Osteoblast (primary cell): ENCODE data around the gene PRDM5. TPM values are rescaled to one million over a fixed set of nuclear protein-coding genes. Genes with fewer than 3 reads are reported as not detected.

Experiments used
- DNase-seq: peaks from one replicate; pipeline ENCODE4 v3.0.0; 2011; ENCODE audit warnings: low spot score, mixed read lengths; ENCODE audit not compliant: insufficient read length; ENCODE audit errors: missing footprints
- H2AFZ ChIP-seq: 2 replicates; pipeline ENCODE4 v1.6.0; 2011; ENCODE audit warnings: mild to moderate bottlenecking, low read length
- H3K27ac ChIP-seq: 2 replicates; pipeline ENCODE4 v1.5.1; 2011; ENCODE audit warnings: mild to moderate bottlenecking, low read depth, low read length, moderate library complexity
- H3K27me3 ChIP-seq: 2 replicates; pipeline ENCODE4 v1.6.0; 2012; ENCODE audit warnings: mild to moderate bottlenecking, control low read depth, inconsistent platforms, low read length, moderate library complexity; ENCODE audit not compliant: insufficient read depth
- H3K36me3 ChIP-seq: 2 replicates; pipeline ENCODE4 v1.5.1; 2011; ENCODE audit warnings: mild to moderate bottlenecking, low read length, control low read depth, moderate library complexity; ENCODE audit not compliant: insufficient read depth
- H3K4me1 ChIP-seq: 2 replicates; pipeline ENCODE4 v1.5.1; 2011; ENCODE audit warnings: mild to moderate bottlenecking, low read length, control low read depth, moderate library complexity; ENCODE audit not compliant: insufficient read depth
- H3K4me2 ChIP-seq: 2 replicates; pipeline ENCODE4 v1.6.0; 2011; ENCODE audit warnings: mild to moderate bottlenecking, low read length; ENCODE audit not compliant: insufficient read depth
- H3K4me3 ChIP-seq: fragments of 200-600 bp; sonication (generic); 3 replicates; pipeline ENCODE4 v1.5.1; 2012; ENCODE audit warnings: mild to moderate bottlenecking, low read length, inconsistent platforms; ENCODE audit not compliant: insufficient read depth
- H3K79me2 ChIP-seq: 2 replicates; pipeline ENCODE4 v1.6.0; 2012; ENCODE audit warnings: mild to moderate bottlenecking, low read length, control low read depth, inconsistent platforms; ENCODE audit not compliant: insufficient read depth
- H3K9me3 ChIP-seq: 2 replicates; pipeline ENCODE4 v1.5.1; 2011; ENCODE audit warnings: low read depth, low read length, control low read depth
- H4K20me1 ChIP-seq: 2 replicates; pipeline ENCODE4 v1.6.0; 2012; ENCODE audit warnings: mild to moderate bottlenecking, low read length, control low read depth; ENCODE audit not compliant: insufficient read depth
- CTCF ChIP-seq: IDR thresholded peaks from 2 replicates; pipeline ENCODE4 v1.5.1; 2011; ENCODE audit warnings: mild to moderate bottlenecking, low read depth, low read length, moderate library complexity; ENCODE audit errors: extremely low read depth
- total RNA-seq: library from RNA; depleted of rRNA; stranded (reverse); fragments of >200 nt; gene quantifications from 2 replicates; pipeline ENCODE4 v1.2.3, GENCODE V29; 2012

PRDM5 gene
- total RNA-seq, 1 donor = 39.4 TPM

GRCh38 chr4:120682981-120683380, 239.5 kb downstream of the PRDM5 start:
- Histone ChIP-seq H3K4me1 (no peaks in the 10 kb centered on the region), H3K27ac (no peak overlapping the region), H3K27me3 (no peaks in the 10 kb centered on the region), H3K4me2 (no peak overlapping the region), H3K79me2 (no peaks in the 10 kb centered on the region), H2AFZ (no peak overlapping the region), H3K9me3 (no peaks in the 10 kb centered on the region), H3K36me3 (no peaks in the 10 kb centered on the region), H3K4me3 (no peak overlapping the region), H4K20me1 (no peaks in the 10 kb centered on the region)
- TF ChIP-seq CTCF = no peak
- DNase-seq = no peak

GRCh38 chr4:120680647-120681228, 241.8 kb downstream of the PRDM5 start:
- DNase-seq = no peak
- Histone ChIP-seq H3K36me3 (no peaks in the 10 kb centered on the region), H3K27ac (no peak overlapping the region), H4K20me1 (no peaks in the 10 kb centered on the region), H3K4me3 (no peak overlapping the region), H2AFZ (no peak overlapping the region), H3K27me3 (no peaks in the 10 kb centered on the region), H3K4me1 (no peaks in the 10 kb centered on the region), H3K79me2 (no peaks in the 10 kb centered on the region), H3K9me3 (no peaks in the 10 kb centered on the region), H3K4me2 (no peak overlapping the region)
- TF ChIP-seq CTCF = no peak

DNA sequence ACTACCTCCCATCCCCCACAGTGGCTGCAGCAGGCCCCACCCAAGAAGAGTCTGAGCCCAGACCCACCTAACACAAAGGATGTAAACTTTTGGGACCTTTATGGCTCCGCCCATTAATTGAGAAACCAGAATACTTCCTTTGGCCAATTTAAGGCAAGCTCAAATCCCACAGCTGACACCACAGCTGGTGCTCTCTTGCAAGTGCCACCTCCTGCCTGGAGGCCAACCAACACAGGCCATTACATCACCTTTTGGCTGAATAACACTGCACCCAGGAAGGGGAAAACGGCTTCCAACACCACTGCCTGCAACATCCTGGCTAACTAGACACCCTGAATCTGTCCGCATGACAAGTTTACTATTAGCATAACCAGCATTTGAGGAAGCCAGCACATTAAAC, 248.8 kb downstream of the PRDM5 start:
- H3K79me2 ChIP-seq = no peaks in the 10 kb centered on the region
- no peak overlapping the region for H3K4me2 ChIP-seq
- no peak for DNase-seq
- H3K36me3 ChIP-seq = no peaks in the 10 kb centered on the region
- H4K20me1 ChIP-seq = no peaks in the 10 kb centered on the region
- no peak overlapping the region for H3K4me3 ChIP-seq
- H3K27ac ChIP-seq = no peak overlapping the region
- TF ChIP-seq CTCF = no peak
- no peaks in the 10 kb centered on the region for H3K9me3 ChIP-seq
- H3K4me1 ChIP-seq = no peaks in the 10 kb centered on the region
- no peaks in the 10 kb centered on the region for H3K27me3 ChIP-seq
- no peak overlapping the region for H2AFZ ChIP-seq

DNA sequence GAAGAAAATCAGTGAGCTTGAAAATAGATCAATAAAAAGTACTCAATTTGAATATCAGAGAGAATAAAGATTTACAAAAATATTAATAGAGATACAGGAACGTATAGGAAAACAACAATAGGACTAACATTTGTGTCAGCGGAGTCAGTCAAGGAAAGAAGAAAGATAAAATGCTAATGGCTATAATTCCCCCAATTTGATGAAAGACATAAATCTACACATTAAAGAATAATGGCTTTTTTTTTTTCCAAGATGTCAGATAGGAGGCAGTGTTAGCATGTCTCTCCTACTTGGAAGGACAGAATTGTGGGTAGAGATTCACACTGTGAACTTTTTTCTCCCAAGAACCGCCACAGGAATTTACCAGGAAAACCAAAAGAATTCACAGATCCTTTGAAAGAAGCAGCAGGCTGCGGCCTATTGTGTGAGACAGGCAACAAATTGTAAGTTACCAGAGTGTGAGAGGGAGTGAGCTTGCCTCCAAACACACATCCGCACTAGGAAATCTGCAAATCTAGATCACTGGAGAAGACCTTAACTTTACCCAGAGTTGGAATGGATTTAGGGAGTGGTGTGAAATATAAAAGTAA, 249.9 kb downstream of the PRDM5 start:
- Histone ChIP-seq H3K79me2 (no peaks in the 10 kb centered on the region), H3K4me1 (no peaks in the 10 kb centered on the region), H3K27me3 (no peaks in the 10 kb centered on the region), H3K4me3 (no peak overlapping the region), H3K4me2 (no peak overlapping the region), H2AFZ (no peak overlapping the region), H3K27ac (no peak overlapping the region), H3K9me3 (no peaks in the 10 kb centered on the region), H3K36me3 (no peaks in the 10 kb centered on the region), H4K20me1 (no peaks in the 10 kb centered on the region)
- DNase-seq = no peak
- no peak for TF ChIP-seq CTCF
